ENCODE results near the gene C2orf42.
"Not testable (repeated sequence)": the region's sequence is repeated elsewhere in the genome, so short reads cannot be mapped to it uniquely, and the experiment has no call there.

- TF ChIP-seq POLR2A, CTCF (IDR thresholded peaks at IDR 0.05): not testable (repeated sequence)
Observed at GRCh38 chr2:70187170-70187569, 3.6 kb downstream of the C2orf42 start.
